ENCODE data around the gene MLLT10.

The MLLT10 gene

GRCh38 chr10:21728618-21729017, 194.6 kb downstream of the MLLT10 start:
- TF ChIP-seq CTCF (IDR thresholded peaks at IDR 0.05) = no peak

GRCh38 chr10:21732067-21732772, 198.2 kb downstream of the MLLT10 start:
- Histone ChIP-seq H3K27ac (no peak overlapping the region), H3K4me3 (no peak overlapping the region)
- DNase-seq (ENCODE audit: low spot score) = no peak
- TF ChIP-seq CTCF (IDR thresholded peaks at IDR 0.05) = peak; percentile 75

More at GRCh38 chr10:21728618-21729017, 194.6 kb downstream of the MLLT10 start:
- no peak for DNase-seq (ENCODE audit: low spot score)
- Histone ChIP-seq H3K4me3 (no peak overlapping the region), H3K27ac (no peak overlapping the region)

- no peak overlapping the region for H3K27ac ChIP-seq
- no peak overlapping the region for H3K4me3 ChIP-seq
- DNase-seq (ENCODE audit: low spot score) = no peak
- no peak for TF ChIP-seq CTCF (IDR thresholded peaks at IDR 0.05)
Observed at GRCh38 chr10:21733710-21734109, 199.7 kb downstream of the MLLT10 start.

GRCh38 chr10:21737106-21737505, 203.1 kb downstream of the MLLT10 start:
- no peak for TF ChIP-seq CTCF (IDR thresholded peaks at IDR 0.05)
- H3K4me3 ChIP-seq = no peak overlapping the region

GRCh38 chr10:21740989-21741388, 207.0 kb downstream of the MLLT10 start:
- Histone ChIP-seq H3K4me3 (no peak overlapping the region), H3K27ac (no peak overlapping the region)
- DNase-seq (ENCODE audit: low spot score) = no peak
- TF ChIP-seq CTCF (IDR thresholded peaks at IDR 0.05) = no peak

More at GRCh38 chr10:21737106-21737505, 203.1 kb downstream of the MLLT10 start:
- no peak overlapping the region for H3K27ac ChIP-seq
- DNase-seq (ENCODE audit: low spot score) = no peak

- Histone ChIP-seq H3K27ac (no peak overlapping the region), H3K4me3 (no peak overlapping the region)
- TF ChIP-seq CTCF (IDR thresholded peaks at IDR 0.05) = no peak
- DNase-seq (ENCODE audit: low spot score) = no peak
Observed at GRCh38 chr10:21742740-21743412, 208.8 kb downstream of the MLLT10 start.

GRCh38 chr10:21744223-21744622, 210.2 kb downstream of the MLLT10 start:
- Histone ChIP-seq H3K4me3 (no peak overlapping the region), H3K27ac (no peak overlapping the region)
- no peak for DNase-seq (ENCODE audit: low spot score)
- TF ChIP-seq CTCF (IDR thresholded peaks at IDR 0.05) = no peak
